SKM-1 treated with dmso at 0.1 percent for 144 hours (cell line): ENCODE results near the gene TMSB4X.
"Not testable (repeated sequence)": the region's sequence is repeated elsewhere in the genome, so short reads cannot be mapped to it uniquely, and the experiment has no call there.

ENCODE experiments used
- DNase-seq: peaks from one replicate; lab custom pipeline; 2025; ENCODE audit not compliant: unreplicated experiment; lab: John Stamatoyannopoulos, UW

The TMSB4X gene

DNA sequence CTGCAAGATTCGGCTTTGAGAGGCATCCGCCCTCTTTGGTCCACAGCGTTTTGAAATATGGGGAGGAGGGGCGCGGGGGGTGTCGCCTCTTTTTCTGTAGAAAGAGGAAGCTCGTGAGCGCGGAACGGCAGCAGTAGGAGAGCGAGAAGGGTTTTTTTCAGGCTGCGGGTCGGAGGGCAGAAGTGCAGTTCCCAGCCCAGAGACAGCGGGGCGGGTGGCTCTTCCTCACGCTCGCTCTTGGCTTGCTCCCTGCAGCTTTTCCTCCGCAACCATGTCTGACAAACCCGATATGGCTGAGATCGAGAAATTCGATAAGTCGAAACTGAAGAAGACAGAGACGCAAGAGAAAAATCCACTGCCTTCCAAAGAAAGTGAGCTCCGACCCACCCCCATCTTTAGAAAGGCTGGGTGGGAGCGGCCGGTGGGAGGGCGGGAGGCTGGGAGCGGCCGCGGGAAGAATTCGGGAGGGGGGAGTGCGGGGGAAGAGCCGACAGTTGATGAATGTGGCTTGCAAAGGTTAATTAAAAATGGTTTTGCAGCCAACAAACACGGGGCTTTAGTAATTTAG is 1.2 kb downstream of the TMSB4X start:
- DNase-seq = peak; percentile 40

DNA sequence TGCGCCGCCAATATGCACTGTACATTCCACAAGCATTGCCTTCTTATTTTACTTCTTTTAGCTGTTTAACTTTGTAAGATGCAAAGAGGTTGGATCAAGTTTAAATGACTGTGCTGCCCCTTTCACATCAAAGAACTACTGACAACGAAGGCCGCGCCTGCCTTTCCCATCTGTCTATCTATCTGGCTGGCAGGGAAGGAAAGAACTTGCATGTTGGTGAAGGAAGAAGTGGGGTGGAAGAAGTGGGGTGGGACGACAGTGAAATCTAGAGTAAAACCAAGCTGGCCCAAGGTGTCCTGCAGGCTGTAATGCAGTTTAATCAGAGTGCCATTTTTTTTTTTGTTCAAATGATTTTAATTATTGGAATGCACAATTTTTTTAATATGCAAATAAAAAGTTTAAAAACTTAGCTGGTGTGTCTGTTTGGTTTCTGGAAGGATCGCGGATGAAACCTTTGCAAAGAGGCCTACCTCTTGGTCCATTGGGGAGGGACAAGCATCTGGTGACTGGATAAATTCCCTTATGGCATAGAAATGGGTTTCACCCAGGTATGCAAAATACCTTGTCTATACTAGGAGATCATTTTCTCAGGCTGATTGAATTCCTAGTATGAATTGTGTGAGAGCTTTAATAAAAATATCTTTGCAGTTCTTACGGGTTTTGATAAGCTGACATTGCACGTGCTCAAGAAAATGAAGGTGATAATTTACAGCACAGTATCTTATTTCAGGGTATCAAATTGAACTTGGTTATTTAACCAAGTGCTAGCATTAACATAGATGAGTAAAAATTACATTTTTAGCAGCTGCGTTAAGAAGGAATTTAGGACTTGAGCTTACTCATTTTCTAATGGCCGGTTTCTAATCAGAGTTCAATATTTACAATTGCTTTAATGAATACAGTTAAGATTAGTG is 2.2 kb downstream of the TMSB4X start:
- not testable (repeated sequence) for DNase-seq

DNA sequence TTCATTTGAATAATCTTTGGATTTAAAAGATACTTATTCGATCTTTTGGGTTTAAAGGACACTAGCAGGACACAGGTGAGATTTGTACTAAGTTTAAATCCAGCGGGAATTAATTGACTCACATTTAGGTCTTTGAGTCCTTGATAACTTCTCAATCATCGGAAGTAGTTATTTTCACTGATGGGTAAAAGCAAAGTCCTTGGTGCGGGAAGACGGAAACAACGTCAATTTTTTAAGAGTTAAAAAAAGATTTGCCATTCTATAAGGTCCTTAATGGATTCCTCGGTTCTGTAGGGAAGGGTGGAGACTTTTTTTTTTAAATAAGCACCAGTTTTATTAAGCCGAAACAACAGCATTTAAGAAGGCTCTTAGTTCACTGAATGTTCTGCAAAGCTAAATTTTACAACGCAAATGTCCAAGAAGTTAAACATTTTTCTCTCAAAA is 2.9 kb downstream of the TMSB4X start:
- DNase-seq = no peak

DNA sequence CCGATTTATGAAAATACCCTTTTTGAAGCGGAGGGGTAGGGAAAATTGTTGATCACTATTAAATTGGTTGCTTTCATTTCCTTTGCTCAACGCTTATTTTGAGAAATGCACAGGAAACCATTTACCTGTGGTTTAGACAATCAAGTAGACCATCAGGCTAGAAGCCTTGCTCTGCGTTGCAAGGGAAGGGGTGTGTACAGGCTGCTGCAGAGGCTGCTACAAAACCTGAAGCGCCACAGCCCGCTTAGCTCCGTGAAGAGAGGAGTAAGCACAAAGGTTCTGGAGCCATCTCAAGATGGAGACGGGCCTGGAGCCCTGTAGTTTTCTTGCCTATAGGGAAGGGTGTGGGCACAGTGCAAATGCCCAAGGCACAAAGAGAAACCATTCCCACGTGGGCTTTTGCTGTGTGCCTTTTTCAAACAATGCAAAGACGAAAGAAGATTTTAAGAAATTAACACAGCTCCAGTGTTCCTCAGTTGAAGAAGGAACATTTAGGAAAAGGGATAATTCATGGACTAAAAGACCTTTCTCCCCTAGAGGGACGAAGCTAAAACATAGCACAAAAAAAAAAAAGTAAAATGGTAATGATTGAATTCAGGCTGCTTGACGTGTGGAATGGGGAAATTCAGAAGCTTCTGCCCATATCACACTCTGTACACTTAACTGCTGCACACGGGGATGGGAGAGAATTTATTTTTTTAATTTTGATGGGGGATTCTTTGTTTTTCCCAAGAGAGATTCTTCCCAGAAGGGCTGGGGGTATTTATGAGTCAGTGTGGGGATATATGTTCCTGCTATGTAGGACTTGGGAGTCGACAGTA is 3.5 kb downstream of the TMSB4X start:
- peak; percentile 41 for DNase-seq

DNA sequence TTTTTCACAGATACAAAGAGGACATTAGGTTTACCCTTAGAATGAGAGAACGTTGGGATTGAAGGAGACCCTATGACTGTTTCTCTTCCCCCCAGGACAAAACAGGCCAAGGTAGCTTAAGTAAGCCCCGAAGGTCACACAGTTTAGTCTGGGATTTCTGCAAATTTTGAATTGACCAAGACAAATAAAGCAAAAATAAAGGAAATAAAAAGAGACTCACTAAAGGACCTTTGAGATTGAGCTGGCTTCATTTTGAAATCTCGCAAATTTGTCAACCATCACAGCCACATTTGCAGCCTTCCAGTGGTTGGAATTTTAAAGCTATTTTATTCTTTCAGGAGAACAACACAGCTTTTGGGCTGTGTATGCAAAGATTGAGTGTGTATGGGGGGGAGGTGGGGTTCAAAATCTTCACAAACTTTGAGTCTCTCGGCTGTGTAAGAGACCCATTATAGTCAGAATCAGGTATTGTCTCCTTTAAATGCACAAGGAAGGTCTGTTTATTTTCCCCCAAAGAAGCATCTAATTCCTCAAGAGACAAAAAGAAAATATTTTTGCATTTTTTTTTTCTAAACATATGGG is 4.2 kb downstream of the TMSB4X start:
- DNase-seq = no peak

DNA sequence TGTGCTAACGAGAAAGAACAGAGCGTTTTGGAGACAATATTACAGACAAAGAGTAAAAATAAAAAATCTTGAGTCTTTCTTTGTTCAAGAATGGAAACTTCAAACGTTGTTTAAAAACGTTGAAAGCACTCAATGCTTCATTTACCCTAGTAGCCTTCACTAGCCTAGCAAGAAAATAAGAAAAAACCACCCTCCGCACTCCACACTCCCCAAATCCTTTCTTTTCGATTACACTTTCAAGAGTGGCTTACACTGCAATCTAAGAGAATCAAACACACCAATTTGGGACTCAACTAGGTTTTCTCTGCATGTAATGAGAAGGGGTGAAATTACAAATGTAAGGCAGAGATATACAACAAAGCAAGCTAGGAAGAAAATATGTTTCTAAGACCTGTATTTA is 4.7 kb downstream of the TMSB4X start:
- DNase-seq = no peak

DNA sequence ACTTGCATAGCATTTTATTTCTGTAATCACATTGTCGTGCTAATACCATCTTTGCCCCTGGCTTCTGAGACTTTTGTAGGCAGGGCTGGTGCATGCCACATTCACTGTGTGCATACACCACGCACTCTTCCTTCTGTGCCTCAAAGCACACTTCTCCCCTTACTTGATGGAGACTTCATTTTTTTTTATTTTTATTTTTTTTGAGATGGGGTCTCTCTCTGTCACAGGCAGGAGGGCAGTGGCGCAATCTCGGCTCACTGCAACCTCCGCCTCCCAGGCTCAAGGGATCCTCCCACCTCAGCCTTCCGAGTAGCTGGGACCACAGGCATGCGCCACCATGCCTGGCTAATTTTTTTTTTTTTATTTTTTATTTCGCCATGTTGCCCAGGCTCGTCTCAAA is 5.1 kb downstream of the TMSB4X start:
- not testable (repeated sequence) for DNase-seq

DNA sequence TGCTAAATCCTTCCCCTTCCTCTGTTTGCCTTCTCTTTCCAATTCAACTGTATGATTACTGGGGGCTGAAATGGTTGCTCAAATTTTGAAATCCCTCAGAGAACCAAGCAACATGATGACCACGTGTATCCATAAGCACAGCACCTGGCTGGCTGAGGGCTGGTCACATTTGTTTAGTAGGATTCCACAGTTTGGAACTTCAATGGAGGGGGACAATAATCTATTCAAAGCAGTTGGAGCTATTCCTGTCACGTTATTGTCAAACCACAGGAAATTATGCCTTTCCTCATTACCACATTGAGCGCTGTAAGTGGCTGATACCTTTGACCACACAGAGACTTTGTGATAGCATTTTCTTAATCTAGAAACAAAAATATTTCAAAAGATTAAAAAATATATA is 7.0 kb downstream of the TMSB4X start:
- peak; percentile 17 for DNase-seq

DNA sequence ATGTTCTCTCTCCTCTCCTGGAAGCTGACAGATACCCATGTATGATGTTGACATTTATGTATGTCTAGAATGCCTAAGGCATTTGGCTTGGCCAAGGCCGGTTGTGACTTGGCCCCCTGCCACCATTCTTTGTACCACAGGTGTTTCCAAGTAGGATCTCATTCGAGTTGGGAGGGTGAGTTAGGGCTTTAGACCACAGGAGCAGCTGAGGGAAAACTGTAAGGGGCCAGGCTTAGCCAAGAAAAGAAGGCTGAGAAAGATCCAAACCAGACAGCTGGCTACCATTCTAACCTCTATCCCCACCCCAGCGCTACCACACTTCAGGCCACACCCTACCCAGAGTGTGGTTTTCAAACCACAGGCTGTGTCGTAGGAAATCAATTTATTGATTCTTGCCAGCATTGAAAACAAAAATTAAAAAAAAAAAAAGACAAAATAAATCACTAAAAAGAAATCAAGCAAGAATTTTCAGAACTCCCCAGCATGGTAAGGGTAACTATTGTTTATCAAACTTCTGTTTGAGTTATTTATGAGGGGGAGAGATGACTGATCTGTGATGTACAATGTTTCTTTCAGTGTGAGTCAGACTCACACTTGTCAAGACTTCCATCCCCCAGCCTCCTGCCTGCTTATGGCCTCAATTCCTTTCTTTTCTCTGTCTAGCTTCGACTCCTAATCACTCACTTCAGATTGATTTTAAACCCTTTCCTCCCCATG is 9.9 kb downstream of the TMSB4X start:
- no peak for DNase-seq

DNA sequence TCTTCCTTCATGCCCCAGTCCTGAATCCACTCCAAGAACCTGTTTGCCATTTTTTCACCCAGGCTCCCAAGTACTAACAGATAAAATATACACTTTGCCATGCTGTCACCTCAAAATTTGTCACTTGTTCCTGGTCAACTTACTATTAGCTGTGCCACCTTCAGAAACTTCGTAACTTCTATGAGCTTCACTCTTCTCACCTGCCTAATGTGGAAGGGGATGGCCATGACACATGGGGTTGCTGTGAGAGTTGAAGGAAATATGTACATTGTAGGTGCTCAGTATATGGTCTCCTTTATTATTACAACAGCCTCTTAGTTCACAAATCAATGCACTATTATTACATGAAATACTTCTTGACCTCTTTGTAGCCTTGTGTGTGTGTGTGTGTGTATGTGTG is 10.4 kb downstream of the TMSB4X start:
- no peak for DNase-seq

DNA sequence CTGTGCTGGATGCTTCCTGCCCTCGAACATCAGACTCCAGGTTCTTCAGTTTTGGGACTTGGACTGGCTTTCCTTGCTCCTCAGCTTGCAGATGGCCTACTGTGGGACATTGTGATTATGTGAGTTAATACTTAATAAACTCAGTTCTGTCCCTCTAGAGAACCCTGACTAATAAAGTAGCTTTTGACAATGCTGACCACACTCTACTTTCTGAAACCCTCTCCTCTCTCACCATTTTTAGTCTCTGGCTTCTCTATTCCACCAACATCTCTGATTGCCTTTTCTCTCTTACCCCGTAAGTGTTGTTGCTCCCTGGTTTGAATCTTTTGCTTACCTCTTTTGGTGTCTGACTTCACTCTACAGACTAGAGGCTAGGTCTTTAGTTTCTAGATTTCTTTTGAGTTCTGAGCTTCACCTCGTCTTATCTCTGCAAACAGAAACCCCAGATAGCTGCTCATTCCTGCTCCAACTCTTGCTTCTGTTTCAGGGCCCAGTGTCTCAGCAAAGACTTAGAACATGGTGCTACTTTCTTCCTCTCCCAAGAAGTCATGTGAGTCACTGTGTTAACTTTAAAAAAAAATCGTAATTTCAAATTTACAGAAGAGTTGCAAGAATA is 11.4 kb downstream of the TMSB4X start:
- DNase-seq = no peak

DNA sequence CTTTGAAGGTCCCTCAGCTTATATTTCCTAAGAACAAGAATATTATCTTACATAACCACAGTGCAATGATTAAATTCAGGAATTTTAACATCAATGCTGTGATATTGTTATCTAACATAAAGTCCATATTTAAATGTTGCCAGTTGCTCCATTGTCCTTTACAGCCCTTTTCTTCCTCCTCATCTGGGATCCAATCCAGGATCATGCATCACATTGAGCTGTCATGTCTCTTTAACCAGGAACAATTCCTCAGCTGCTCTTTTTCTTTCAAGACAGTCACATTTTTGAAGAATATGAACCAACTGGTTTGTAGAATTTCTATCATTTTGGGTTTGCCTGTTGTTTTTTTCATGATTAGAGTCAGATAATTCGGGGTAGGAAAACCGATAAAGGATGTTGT is 12.0 kb downstream of the TMSB4X start:
- no peak for DNase-seq

DNA sequence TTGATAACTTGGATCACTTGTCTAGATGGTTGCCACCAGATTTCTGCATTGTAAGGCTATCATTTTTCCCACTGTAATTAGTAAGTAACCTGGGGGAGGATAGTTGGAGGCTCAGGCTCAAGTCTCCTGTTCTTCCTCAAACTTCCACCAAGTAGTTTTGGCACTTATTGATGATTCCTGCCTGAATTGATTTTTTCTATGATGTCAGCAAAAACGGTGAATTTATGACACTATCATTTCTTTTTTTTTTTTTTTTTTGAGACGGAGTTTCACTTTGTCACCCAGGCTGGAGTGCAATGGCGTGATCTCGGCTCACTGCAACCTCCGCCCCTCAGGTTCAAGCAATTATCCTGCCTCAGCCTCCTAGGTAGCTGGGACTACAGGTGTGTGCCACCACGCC is 12.4 kb downstream of the TMSB4X start:
- no peak for DNase-seq

DNA sequence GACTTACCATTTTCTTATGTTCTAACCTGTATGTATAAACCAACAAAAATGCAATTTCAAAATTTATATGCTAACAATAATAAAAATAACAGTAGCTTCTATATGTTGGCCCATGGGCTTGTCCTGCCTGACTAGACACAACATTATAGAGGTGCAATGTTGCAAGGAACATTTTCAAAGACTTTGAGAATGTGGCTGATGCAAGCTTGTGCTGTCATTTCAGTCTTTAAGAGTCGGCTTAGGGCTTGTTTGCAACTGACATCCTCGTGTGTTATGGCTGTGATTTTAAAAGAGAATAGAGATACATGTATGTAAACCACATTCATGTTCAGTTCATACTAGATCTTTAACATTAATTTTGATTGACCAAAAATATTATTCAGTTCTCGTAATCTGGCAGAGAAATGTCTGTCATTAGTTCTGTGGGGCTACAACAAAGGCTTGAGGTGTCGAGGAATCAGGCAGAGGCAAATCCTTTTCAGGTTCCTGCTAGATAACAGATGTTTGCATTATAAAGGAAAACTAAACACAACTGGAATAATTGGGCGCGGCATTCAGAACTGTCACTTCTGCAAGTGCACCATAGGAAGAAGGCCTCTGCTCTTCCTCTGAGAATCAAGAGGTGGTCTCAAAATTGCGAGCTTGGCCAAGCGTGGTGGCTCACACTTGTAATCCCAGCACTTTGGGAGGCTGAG is 13.1 kb downstream of the TMSB4X start:
- no peak for DNase-seq

DNA sequence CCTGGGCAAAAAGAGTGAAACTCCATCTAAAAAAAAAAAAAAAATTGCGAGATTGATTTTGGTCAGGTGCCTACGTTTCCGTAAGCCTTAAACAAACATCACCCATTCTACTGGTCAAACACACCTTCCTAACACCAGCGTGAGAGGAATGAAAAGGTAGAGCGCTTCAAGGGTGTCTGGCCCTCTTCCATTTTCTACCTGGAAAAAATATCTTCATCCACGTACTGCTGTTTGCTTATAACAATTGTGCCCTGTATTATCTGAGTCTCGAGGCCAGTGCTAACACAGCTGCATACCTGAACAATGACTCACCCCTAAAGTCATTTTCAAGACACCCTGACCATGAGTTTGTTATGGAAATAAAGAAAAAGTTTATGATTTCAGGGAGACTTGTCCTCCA is 13.9 kb downstream of the TMSB4X start:
- no peak for DNase-seq

DNA sequence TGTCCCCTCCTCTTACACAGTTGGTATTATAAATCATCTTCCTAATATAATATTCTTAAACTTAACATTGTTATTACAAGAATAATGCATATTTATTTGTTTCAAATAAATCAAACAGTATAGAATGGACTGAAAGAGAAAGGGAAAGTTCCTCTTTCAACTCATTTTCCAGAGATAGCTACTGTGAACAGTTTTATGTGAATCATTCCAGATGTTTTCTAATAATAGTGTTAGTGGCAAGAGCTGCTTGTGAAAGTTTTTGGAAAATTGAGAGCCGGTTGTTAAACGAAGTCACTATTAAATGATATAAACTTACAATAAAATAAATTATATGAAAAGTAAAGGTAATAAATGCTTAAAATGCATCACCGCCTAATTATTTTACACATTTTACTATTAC is 14.6 kb downstream of the TMSB4X start:
- DNase-seq = no peak

DNA sequence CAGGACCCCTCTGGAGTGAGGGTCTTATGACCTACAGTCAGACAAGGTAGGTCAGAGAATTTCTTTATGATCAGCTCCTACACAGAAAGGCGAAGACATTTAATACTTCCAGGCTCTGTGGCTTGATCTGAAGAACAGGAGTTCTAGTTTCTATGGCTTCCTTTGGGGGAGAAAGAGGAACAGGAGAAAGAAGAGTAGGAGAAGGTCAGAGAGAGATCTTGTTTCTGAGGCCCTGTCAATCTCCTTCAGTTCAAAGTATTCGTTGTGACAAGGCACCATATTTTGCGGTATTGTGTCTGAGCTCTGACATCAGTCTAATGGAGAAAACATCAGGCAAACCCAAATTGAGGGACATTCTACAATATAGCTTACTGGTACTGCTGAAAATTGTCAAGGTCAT is 16.7 kb downstream of the TMSB4X start:
- no peak for DNase-seq

DNA sequence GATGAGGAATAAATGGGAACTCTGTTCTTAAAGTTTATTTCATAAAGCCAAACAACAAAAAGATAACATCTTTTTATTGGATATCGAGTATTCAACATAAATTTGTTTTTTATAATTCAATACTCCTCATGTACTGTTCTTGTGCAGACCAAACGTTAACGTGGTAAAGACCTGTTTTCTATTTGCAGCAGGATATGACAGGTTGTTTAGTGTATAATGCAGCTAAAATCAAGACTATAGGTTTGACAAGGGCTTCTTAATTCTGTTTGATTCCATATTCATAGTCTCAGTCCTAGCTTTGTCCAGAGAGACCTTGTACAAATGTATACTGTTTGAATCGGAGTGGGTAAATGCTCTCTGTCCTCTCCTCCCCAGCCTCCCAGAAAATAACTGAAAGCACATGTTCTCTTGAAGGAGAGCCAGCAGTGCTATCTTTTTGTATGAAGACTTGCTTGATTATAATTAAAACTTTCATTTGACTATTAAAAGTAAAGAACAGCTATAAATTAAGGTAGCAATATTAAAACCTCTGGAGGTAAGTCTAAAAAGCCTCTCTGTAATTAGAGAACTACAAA is 17.7 kb downstream of the TMSB4X start:
- DNase-seq = no peak

DNA sequence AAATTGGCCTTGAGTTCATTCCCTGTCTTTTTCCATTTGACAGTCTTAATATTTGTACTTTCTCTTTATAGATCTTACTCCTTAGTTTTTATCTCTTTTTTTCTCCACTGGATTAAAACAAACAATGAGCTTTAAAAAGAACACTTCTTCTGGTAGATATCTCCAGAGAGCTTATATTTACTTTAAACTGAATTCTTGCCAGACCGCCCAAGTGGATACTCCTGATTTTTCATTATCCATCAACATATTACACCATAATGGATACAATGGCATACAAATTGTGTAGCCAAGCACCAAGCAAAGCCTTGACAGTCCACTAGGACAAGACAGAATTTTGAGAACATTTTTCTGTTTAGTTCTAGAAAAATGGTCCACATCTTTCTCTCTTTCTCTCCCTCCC is 18.9 kb downstream of the TMSB4X start:
- no peak for DNase-seq
